Caco-2 (cell line): Measurements from ENCODE around the gene NOL8. TPM values are rescaled to one million over a fixed set of nuclear protein-coding genes. Genes with fewer than 3 reads are reported as not detected.

ENCODE experiments used
- BruUV-seq: library from RNA; stranded (reverse); fragments of 400-500 nt; replicated peaks from 2 replicates; lab custom pipeline; 2021; lab: Mats Ljungman, UMichigan
- CTCF ChIA-PET: fragments of 300-600 bp; sonication (Branson Sonifier 250); formaldehyde crosslinking; loops from one replicate; lab custom pipeline; 2022; ENCODE audit warnings: antibody characterized with exemption; lab: Charles Lee
- POLR2A ChIA-PET: fragments of 300-600 bp; sonication (Branson Sonifier 250); formaldehyde crosslinking; loops from one replicate; lab custom pipeline; 2022; ENCODE audit warnings: antibody characterized with exemption; lab: Charles Lee
- DNase-seq, 2 experiments: peaks; one replicate each; pipeline versions ENCODE4 v3.0.0 to v3.0.0-alpha.2; 2020 to 2022
- H3K27me3 ChIP-seq: replicated peaks from 2 replicates; pipeline ENCODE4 v1.6.0; 2011; ENCODE audit warnings: low read length; ENCODE audit not compliant: control insufficient read depth, insufficient read depth
- H3K36me3 ChIP-seq: 2 replicates; pipeline ENCODE4 v1.5.1; 2011; ENCODE audit warnings: low read length; ENCODE audit not compliant: control insufficient read depth, insufficient read depth
- H3K4me1 ChIP-seq: fragments of 250-450 bp; sonication (Bioruptor Pico); 2 replicates; pipeline ENCODE4 v1.5.1; 2020; ENCODE audit warnings: mild to moderate bottlenecking
- H3K4me3 ChIP-seq: 2 replicates; pipeline ENCODE4 v1.5.1; 2011; ENCODE audit warnings: low read depth, mild to moderate bottlenecking, control low read depth, low read length
- H3K9me3 ChIP-seq: fragments of 250-450 bp; sonication (Bioruptor Pico); 2 replicates; pipeline ENCODE4 v1.5.1; 2020; ENCODE audit warnings: mild to moderate bottlenecking, moderate library complexity
- H3K27ac Mint-ChIP-seq: one replicate; pipeline ENCODE4 v1.8.0; 2022; ENCODE audit warnings: mixed read lengths; ENCODE audit not compliant: unreplicated experiment
- H3K27me3 Mint-ChIP-seq: one replicate; pipeline ENCODE4 v1.8.0; 2022; ENCODE audit warnings: mixed read lengths; ENCODE audit not compliant: insufficient read depth, unreplicated experiment
- H3K36me3 Mint-ChIP-seq: one replicate; pipeline ENCODE4 v1.8.0; 2022; ENCODE audit warnings: mild to moderate bottlenecking, mixed read lengths; ENCODE audit not compliant: insufficient read depth, unreplicated experiment
- H3K4me1 Mint-ChIP-seq: one replicate; pipeline ENCODE4 v1.8.0; 2022; ENCODE audit warnings: low read depth, mixed read lengths; ENCODE audit not compliant: unreplicated experiment
- H3K4me3 Mint-ChIP-seq: one replicate; pipeline ENCODE4 v1.8.0; 2022; ENCODE audit warnings: mild to moderate bottlenecking, moderate library complexity, mixed read lengths; ENCODE audit not compliant: unreplicated experiment
- H3K9me3 Mint-ChIP-seq: one replicate; pipeline ENCODE4 v1.8.0; 2022; ENCODE audit warnings: mixed read lengths; ENCODE audit not compliant: unreplicated experiment
- CTCF ChIP-seq, 2 experiments: fragments of 200-600 bp in 1 of 2; IDR thresholded peaks; 1 replicate in 1 of 2; 2 replicates in 1 of 2; pipeline versions ENCODE4 v1.5.1 to v1.8.0; 2011 to 2022; ENCODE audit warnings: antibody characterized with exemption in 1 of 2, control low read depth in 1 of 2, inconsistent platforms in 1 of 2, low read depth in 1 of 2, low read length in 1 of 2, mild to moderate bottlenecking in 1 of 2, moderate library complexity in 1 of 2; ENCODE audit not compliant: insufficient read depth in 1 of 2, severe bottlenecking in 1 of 2, unreplicated experiment in 1 of 2
- intact Hi-C: fragments of 100-400 bp; cut with micrococcal nuclease; formaldehyde crosslinking; loops from one replicate; pipeline ENCODE4 v1.10.0; 2022; ENCODE audit not compliant: unreplicated experiment
- total RNA-seq: library from RNA; stranded (reverse); gene quantifications from 2 replicates; pipeline ENCODE4 v1.2.3, GENCODE V29; 2022

Gene NOL8
- total RNA-seq, 1 experiment from 2014 or later: 29.4 TPM

GRCh38 chr9:92350740-92351133, 25.6 kb upstream of the NOL8 start:
- Mint-ChIP-seq H3K9me3 (peaks cover 8% of the 10 kb centered on the region), H3K27me3 (no peaks in the 10 kb centered on the region), H3K27ac (no peak overlapping the region), H3K4me3 (no peak overlapping the region), H3K36me3 (no peaks in the 10 kb centered on the region), H3K4me1 (no peaks in the 10 kb centered on the region)
- no peak overlapping the region for H3K4me3 ChIP-seq
- intact Hi-C loops: no loop called here
- no TSS peak for BruUV-seq
- H3K36me3 ChIP-seq: no peaks in the 10 kb centered on the region
- no peaks in the 10 kb centered on the region for H3K9me3 ChIP-seq
- H3K27me3 ChIP-seq: no peaks in the 10 kb centered on the region
- POLR2A ChIA-PET: no interaction called here
- CTCF ChIA-PET: no interaction called here
- TF ChIP-seq CTCF (IDR thresholded peaks at IDR 0.05; ENCODE audit: insufficient read depth in 1 of 2, low read depth in 1 of 2, low read length in 1 of 2, severe bottlenecking in 1 of 2, unreplicated experiment in 1 of 2): no peak
- no peaks in the 10 kb centered on the region for H3K4me1 ChIP-seq
- no peak for DNase-seq

GRCh38 chr9:92349771-92350739, 24.9 kb upstream of the NOL8 start:
- intact Hi-C loops: no loop called here
- POLR2A ChIA-PET: no interaction called here
- no peak overlapping the region for H3K27ac Mint-ChIP-seq

GRCh38 chr9:92345582-92345981, 20.4 kb upstream of the NOL8 start:
- no peak overlapping the region for H3K27ac Mint-ChIP-seq
- Histone ChIP-seq H3K9me3 (no peaks in the 10 kb centered on the region), H3K4me1 (no peaks in the 10 kb centered on the region), H3K27me3 (no peaks in the 10 kb centered on the region), H3K36me3 (no peaks in the 10 kb centered on the region), H3K4me3 (no peak overlapping the region)
- no peaks in the 10 kb centered on the region for H3K36me3 Mint-ChIP-seq
- H3K4me1 Mint-ChIP-seq: no peaks in the 10 kb centered on the region
- ChIA-PET CTCF (no interaction called here), POLR2A (no interaction called here)
- no TSS peak for BruUV-seq
- TF ChIP-seq CTCF (IDR thresholded peaks at IDR 0.05; ENCODE audit: insufficient read depth in 1 of 2, low read depth in 1 of 2, low read length in 1 of 2, severe bottlenecking in 1 of 2, unreplicated experiment in 1 of 2): no peak
- no peaks in the 10 kb centered on the region for H3K9me3 Mint-ChIP-seq
- intact Hi-C loops: no loop called here
- H3K27me3 Mint-ChIP-seq: no peaks in the 10 kb centered on the region
- no peak for DNase-seq
- no peak overlapping the region for H3K4me3 Mint-ChIP-seq

More at GRCh38 chr9:92349771-92350739, 24.9 kb upstream of the NOL8 start:
- no peaks in the 10 kb centered on the region for H3K27me3 ChIP-seq
- H3K4me3 Mint-ChIP-seq: no peak overlapping the region
- DNase-seq: no peak
- H3K4me1 ChIP-seq: no peaks in the 10 kb centered on the region
- no peak overlapping the region for H3K4me3 ChIP-seq
- no peaks in the 10 kb centered on the region for H3K36me3 Mint-ChIP-seq
- no peaks in the 10 kb centered on the region for H3K36me3 ChIP-seq
- no TSS peak for BruUV-seq
- no peaks in the 10 kb centered on the region for H3K9me3 ChIP-seq
- no peaks in the 10 kb centered on the region for H3K27me3 Mint-ChIP-seq
- peaks cover 7% of the 10 kb centered on the region for H3K9me3 Mint-ChIP-seq
- no peaks in the 10 kb centered on the region for H3K4me1 Mint-ChIP-seq
- no peak for TF ChIP-seq CTCF (IDR thresholded peaks at IDR 0.05; ENCODE audit: insufficient read depth in 1 of 2, low read depth in 1 of 2, low read length in 1 of 2, severe bottlenecking in 1 of 2, unreplicated experiment in 1 of 2)
- CTCF ChIA-PET: no interaction called here
